ENCODE data around the gene CCDC3.

DNA sequence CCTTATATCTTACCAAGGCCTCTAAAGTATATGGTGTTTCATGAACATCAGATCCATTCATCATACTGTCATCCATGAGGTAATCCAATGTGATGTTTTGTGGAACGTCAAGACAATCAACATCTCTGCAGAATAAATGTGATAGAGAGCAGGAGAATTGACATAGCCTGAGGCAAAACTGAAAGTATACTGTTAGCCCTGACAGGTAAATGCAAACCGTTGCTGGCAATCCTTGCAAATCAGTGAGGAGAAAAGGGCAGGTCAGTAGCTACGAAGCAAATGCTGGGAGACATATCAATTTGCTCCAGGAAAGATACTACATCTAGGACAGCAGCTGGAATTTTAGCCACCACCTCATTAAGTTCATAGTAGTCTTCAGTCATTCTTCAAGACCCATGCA is 4.5 kb upstream of the CCDC3 start:
- TF ChIP-seq, protein P1, sequence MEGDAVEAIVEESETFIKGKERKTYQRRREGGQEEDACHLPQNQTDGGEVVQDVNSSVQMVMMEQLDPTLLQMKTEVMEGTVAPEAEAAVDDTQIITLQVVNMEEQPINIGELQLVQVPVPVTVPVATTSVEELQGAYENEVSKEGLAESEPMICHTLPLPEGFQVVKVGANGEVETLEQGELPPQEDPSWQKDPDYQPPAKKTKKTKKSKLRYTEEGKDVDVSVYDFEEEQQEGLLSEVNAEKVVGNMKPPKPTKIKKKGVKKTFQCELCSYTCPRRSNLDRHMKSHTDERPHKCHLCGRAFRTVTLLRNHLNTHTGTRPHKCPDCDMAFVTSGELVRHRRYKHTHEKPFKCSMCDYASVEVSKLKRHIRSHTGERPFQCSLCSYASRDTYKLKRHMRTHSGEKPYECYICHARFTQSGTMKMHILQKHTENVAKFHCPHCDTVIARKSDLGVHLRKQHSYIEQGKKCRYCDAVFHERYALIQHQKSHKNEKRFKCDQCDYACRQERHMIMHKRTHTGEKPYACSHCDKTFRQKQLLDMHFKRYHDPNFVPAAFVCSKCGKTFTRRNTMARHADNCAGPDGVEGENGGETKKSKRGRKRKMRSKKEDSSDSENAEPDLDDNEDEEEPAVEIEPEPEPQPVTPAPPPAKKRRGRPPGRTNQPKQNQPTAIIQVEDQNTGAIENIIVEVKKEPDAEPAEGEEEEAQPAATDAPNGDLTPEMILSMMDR (conservative IDR thresholded peaks at IDR 0.05; ENCODE audit: low read depth, low read length), result no peak
- TF ChIP-seq EZH2 (IDR thresholded peaks at IDR 0.05; ENCODE audit: low read length, unreplicated experiment), result no peak
